Calu3 (cell line): ENCODE results near the gene RGS1. TPM values are rescaled to one million over a fixed set of nuclear protein-coding genes. Genes with fewer than 3 reads are reported as not detected.

Source experiments
- BruUV-seq: library from RNA; stranded (reverse); fragments of 400-500 nt; replicated peaks from 2 replicates; lab custom pipeline; 2021; lab: Mats Ljungman, UMichigan
- CTCF ChIA-PET: fragments of 300-600 bp; sonication (Branson Sonifier 250); formaldehyde crosslinking; loops from one replicate; lab custom pipeline; 2022; ENCODE audit warnings: antibody characterized with exemption; lab: Charles Lee
- DNase-seq: peaks from one replicate; pipeline ENCODE4 v3.0.0; 2022
- H3K27ac Mint-ChIP-seq: one replicate; pipeline ENCODE4 v1.8.0; 2022; ENCODE audit warnings: mixed read lengths; ENCODE audit not compliant: unreplicated experiment
- H3K27me3 Mint-ChIP-seq: one replicate; pipeline ENCODE4 v1.8.0; 2022; ENCODE audit warnings: mixed read lengths; ENCODE audit not compliant: unreplicated experiment
- H3K36me3 Mint-ChIP-seq: one replicate; pipeline ENCODE4 v1.8.0; 2022; ENCODE audit warnings: mild to moderate bottlenecking, moderate library complexity, mixed read lengths; ENCODE audit not compliant: insufficient read depth, unreplicated experiment
- H3K4me1 Mint-ChIP-seq: one replicate; pipeline ENCODE4 v1.8.0; 2022; ENCODE audit warnings: mild to moderate bottlenecking, low read depth, mixed read lengths; ENCODE audit not compliant: unreplicated experiment
- H3K4me3 Mint-ChIP-seq: one replicate; pipeline ENCODE4 v1.8.0; 2022; ENCODE audit warnings: mild to moderate bottlenecking, low read depth, moderate library complexity, mixed read lengths; ENCODE audit not compliant: unreplicated experiment
- H3K9me3 Mint-ChIP-seq: one replicate; pipeline ENCODE4 v1.8.0; 2022; ENCODE audit warnings: low read depth, mixed read lengths; ENCODE audit not compliant: unreplicated experiment
- CTCF ChIP-seq: fragments of 200-600 bp; IDR thresholded peaks from one replicate; pipeline ENCODE4 v1.8.0; 2022; ENCODE audit warnings: antibody characterized with exemption; ENCODE audit not compliant: unreplicated experiment
- intact Hi-C: fragments of 100-400 bp; cut with micrococcal nuclease; formaldehyde crosslinking; loops from one replicate; pipeline ENCODE4 v1.10.0; 2022; ENCODE audit not compliant: unreplicated experiment
- total RNA-seq: library from RNA; stranded (reverse); gene quantifications from 2 replicates; pipeline ENCODE4 v1.2.3, GENCODE V29; 2022

Gene RGS1
- total RNA-seq, 1 experiment from 2014 or later: not detected

GRCh38 chr1:192563129-192563528 is 12.4 kb upstream of the RGS1 start:
- no peaks in the 10 kb centered on the region for H3K9me3 Mint-ChIP-seq

GRCh38 chr1:192564099-192564498 is 11.5 kb upstream of the RGS1 start:
- no peak for DNase-seq
- CTCF ChIA-PET: no interaction called here
- no peaks in the 10 kb centered on the region for H3K27me3 Mint-ChIP-seq
- no peaks in the 10 kb centered on the region for H3K36me3 Mint-ChIP-seq
- peaks cover 7% of the 10 kb centered on the region for H3K4me1 Mint-ChIP-seq
- intact Hi-C loops: no loop called here
- no peaks in the 10 kb centered on the region for H3K9me3 Mint-ChIP-seq
- no peak overlapping the region for H3K27ac Mint-ChIP-seq
- no peak overlapping the region for H3K4me3 Mint-ChIP-seq
- TF ChIP-seq CTCF: no peak
- no TSS peak for BruUV-seq

More at GRCh38 chr1:192563129-192563528, 12.4 kb upstream of the RGS1 start:
- Mint-ChIP-seq H3K4me1 (peaks cover 8% of the 10 kb centered on the region), H3K36me3 (no peaks in the 10 kb centered on the region), H3K27me3 (no peaks in the 10 kb centered on the region), H3K4me3 (no peak overlapping the region), H3K27ac (no peak overlapping the region)
- intact Hi-C loops: no loop called here
- no TSS peak for BruUV-seq
- DNase-seq: no peak
- CTCF ChIA-PET: no interaction called here
- TF ChIP-seq CTCF: no peak

DNA sequence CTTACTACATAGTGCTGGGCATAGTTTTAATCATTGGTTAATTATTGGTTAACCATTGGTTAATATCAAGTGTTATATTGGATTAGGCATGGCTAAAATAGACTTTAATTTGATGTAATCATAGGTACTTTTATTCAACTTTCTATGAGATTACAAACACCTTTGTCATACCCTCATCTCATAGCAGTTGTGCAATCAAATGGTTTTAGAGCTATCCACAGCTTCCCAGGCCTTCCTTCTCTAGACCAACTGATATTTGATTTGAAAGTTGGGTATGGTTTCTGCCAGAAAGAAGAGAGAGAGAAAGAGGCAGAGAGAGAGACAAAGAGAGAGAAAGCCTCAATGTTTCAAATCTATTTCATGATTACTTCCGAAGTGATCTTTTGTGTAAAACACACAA is 9.6 kb upstream of the RGS1 start:
- DNase-seq: no peak

DNA sequence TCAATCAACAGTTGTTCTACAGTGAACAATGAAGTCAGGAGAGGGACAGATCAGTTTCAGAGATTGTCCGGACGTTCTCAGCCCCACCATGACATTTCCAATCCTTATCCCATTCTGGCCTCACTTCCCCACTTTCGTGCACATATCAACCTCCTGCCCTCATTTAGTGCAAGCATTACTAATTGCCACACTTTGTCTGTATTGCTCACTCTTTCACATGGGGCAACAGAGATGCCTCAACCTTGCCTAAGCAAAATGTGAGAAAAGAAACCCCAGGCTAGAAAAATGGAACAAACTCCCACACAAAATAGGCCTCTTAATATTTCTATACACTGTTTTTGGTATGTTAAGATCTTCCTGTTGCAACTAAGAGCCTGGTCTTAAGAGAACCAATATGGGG is 8.9 kb upstream of the RGS1 start:
- DNase-seq: no peak
- TF ChIP-seq CTCF: no peak
- BruUV-seq: no TSS peak
- CTCF ChIA-PET: interaction anchor here (0.7 kb wide), 1 partner anchor 237 kb away, joined by 3 read pairs; no protein-coding TSS in a partner anchor
- H3K27me3 Mint-ChIP-seq: no peaks in the 10 kb centered on the region
- H3K4me1 Mint-ChIP-seq: no peaks in the 10 kb centered on the region
- H3K4me3 Mint-ChIP-seq: no peak overlapping the region
- intact Hi-C loops: no loop called here
- H3K27ac Mint-ChIP-seq: no peak overlapping the region
- H3K36me3 Mint-ChIP-seq: no peaks in the 10 kb centered on the region
- peaks cover 6% of the 10 kb centered on the region for H3K9me3 Mint-ChIP-seq

More for the DNA sequence above, 9.6 kb upstream of the RGS1 start:
- Mint-ChIP-seq H3K36me3 (no peaks in the 10 kb centered on the region), H3K9me3 (peaks cover 6% of the 10 kb centered on the region), H3K4me3 (no peak overlapping the region), H3K27ac (no peak overlapping the region), H3K27me3 (no peaks in the 10 kb centered on the region), H3K4me1 (no peaks in the 10 kb centered on the region)
- intact Hi-C loops: no loop called here
- CTCF ChIA-PET: interaction anchor here (0.6 to 0.7 kb wide), 2 partner anchors 238 to 448 kb away, joined by 3 read pairs; no protein-coding TSS in a partner anchor
- TF ChIP-seq CTCF: no peak
- no TSS peak for BruUV-seq
